ENCODE data around the gene TLE6.
"Not testable (repeated sequence)": the region's sequence is repeated elsewhere in the genome, so short reads cannot be mapped to it uniquely, and the experiment has no call there.

Gene TLE6

GRCh38 chr19:2970201-2970835 is 7.0 kb upstream of the TLE6 start:
- DNase-seq (ENCODE audit: extremely low spot score, insufficient read length, low read depth): no peak

GRCh38 chr19:2973229-2973628 is 4.1 kb upstream of the TLE6 start:
- no peak for DNase-seq (ENCODE audit: extremely low spot score, insufficient read length, low read depth)
- FAIRE-seq: no peak

More at GRCh38 chr19:2970201-2970835, 7.0 kb upstream of the TLE6 start:
- FAIRE-seq: no peak

DNA sequence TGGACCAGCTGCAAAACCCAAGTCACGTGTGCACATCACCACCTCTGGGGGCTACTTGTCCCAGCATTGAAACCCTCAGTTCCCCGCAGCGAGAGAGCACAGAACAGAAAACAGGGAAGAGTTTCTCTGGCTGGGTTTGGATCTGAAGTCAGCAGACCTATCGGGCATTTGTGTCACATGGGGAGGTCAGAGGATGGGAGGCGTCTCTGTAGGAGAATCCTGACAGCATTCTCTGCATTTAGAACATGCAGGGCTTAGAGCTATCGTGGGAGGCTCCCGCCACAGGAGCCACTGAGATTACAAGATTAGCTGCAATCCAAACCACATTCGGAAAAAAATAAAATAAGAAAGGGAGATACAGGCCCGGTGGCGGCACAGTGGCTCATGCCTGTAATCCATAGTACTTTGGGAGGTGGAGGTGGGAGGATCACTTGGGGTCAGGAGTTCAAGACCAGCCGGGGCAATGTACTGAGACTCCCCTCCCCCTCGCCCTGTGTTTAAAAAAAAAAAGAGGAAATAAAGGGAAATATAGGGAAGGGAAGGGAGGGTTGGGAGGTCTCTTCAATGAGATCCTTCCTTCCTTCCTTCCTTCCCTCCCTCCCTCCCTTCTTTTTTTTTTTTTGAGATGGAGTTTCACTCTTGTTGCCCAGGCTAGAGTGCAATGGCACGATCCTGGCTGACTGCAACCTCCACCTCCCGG is 2.9 kb upstream of the TLE6 start:
- FAIRE-seq: no peak
- no peak for DNase-seq (ENCODE audit: extremely low spot score, insufficient read length, low read depth)

- FAIRE-seq (no peak), DNase-seq (ENCODE audit: extremely low spot score, insufficient read length, low read depth) (no peak)
These were observed 759 bp upstream of the TLE6 start for GRCh38 chr19:2976609-2977000.

DNA sequence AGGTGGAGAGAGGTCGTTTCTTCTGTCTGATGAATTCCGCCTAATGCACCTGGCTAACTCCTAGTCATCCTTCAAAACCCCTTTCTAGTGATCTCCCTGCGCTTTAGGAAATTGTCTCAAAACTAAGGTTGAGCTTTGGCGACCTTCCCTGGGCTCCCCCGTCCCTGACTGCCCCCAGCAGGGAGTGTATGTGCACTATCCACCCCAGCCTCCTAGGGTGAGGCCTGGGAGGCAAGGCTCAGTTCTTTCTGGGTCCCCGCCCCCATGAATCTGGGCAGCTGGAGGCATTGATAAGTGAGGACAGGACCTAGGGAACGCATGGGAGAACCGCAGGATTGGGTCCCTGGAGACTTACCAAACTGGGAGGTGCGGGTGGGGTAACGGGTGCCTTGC is 378 bp downstream of the TLE6 start:
- FAIRE-seq (no peak), DNase-seq (ENCODE audit: extremely low spot score, insufficient read length, low read depth) (no peak)

DNA sequence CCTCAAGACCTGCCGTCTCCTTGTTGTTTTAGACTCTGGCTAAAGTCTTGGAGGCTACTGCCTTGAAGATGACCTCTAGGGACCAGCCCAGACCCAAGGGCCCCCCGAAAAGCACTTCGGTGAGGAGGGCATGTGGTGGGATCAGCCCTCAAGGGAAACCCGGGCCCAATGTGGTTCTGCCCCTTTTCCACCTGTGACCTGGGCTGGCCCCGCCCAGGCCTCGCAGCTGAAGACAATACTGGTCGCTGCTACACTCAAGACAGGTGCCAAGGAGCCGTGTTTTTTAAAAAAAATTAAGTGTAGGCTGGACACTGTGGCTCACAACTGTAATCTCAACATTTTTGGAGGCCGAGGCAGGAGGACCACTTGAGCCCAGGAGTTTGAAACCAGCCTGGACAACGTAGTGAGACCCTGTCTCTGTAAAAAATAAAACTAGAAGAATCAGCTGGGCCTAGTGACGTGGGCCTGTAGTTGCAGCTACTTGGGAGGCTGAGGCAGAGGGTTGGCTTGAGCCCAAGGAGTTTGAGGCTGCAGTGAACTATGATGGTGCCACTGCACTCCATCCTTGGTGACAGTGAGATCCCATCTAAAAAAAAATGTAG is 903 bp downstream of the TLE6 start:
- no peak for DNase-seq (ENCODE audit: extremely low spot score, insufficient read length, low read depth)

DNA sequence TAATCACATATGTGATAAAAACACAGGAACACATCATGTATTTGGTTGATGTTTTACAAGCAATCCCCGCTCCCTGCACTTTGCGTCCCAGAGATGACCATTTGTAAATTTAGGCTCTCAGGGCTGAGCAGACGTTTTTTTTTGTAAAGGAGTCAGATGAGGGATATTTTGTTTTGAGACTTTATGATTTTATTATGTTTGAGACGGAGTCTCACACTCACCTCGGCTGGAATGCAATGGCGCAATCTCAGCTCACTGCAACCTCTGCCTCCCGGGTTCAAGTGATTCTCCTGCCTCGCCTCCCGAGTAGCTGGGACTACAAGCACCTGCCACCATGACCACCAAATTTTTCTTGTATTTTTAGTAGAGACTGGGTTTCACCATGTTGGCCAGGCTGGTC is 1.4 kb downstream of the TLE6 start:
- FAIRE-seq (no peak), DNase-seq (ENCODE audit: extremely low spot score, insufficient read length, low read depth) (no peak)

More for the DNA sequence above, 903 bp downstream of the TLE6 start:
- FAIRE-seq: no peak

DNA sequence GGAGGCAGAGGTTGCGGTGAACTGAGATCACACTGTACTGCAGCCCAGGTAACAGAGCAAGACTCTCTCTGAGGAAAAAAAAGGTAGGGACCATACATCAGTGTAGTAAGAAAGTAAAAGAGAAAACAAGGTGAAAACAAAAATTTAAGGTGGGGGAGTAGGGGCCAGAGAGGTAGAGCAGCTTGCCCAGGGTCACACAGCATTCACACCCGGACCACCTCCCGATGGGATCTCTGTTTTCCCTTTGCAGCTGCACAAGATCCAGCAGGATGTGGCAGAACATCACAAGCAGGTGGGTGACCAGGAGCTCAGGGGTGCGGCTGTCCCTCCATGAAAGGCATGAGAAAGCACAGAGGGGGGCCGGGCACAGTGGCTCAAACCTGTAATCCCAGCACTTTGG is 4.5 kb downstream of the TLE6 start:
- no peak for FAIRE-seq
- no peak for DNase-seq (ENCODE audit: extremely low spot score, insufficient read length, low read depth)

DNA sequence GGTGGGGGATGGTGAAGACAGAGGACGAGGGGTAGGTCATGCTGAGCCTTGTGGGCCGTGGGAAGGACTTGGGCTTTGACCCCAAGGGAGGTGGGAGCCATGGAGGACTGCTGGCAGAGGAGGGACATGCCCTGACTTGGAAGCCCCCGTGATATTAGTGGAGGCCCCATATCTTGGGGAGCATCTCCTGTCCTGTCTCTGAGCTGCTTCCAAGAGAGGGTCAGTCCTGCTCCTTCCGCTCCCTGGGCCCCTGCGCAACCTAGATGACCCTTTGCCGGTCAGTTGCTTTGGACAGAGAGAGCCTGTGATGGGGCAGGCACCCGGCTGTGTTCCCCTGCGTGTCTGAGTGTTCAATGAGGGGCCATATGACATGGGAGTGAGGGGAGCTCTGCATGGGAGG is 5.2 kb downstream of the TLE6 start:
- DNase-seq (ENCODE audit: extremely low spot score, insufficient read length, low read depth): no peak
- no peak for FAIRE-seq

DNA sequence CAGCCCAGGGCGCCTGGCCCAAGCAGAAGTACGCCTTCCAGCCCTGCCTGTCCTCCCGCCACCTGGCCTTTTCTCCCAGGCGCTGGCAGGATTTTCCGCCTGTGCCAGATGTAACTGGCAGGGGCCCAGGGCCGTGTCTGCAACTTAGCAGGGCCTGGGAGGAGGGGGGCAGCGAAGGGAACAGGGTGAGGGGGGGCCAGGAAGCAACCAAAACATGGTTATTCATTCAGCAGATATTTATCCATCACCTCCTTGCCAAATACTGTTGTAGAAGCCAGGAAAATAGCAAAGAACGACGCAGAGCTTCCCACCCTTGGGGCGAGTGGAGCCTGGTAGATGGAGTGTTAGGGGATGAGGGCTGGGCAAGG is 5.6 kb downstream of the TLE6 start:
- FAIRE-seq: no peak
- DNase-seq (ENCODE audit: extremely low spot score, insufficient read length, low read depth): no peak

DNA sequence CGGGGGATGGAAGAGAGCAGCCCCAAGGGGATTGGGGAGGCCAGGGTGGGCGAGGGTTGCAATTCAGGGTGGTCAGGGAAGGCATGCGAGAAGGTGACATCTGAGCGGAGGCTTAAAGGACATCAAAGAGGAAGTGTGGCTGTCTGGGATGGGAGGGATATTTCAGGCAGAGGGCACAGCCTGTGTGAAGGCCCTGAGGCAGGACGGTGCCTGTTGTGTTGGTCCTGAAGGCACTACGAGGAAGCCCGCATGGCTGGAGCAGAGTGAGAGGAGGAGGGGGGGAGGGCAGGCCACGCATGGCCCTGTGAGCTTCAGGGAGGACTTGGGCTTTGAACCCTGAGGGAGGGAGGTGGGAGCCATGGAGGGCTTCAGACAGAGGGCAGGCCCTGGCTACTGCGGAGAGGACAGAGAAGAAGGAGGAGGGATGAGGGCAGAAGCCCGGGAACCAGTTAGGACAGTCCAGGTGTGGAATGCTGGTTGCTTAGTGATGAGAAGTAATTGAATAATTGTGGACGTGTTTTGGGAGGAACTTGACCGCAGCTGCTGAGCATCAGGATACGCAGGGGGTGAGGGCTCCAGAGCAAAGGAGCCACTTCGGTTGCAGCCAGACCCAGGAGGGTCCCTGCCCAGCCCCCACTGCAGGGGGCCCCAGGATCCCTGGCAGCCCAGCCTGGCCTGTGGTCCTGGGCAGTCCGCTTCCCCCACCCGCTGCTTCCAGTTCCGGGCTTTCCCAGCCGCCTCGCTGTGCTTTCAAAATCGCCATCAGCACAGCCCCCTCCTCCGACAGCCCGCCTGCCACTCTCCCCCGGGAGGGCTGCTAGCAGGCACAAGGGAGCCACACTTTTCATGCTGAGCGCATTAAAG is 6.2 kb downstream of the TLE6 start:
- no peak for DNase-seq (ENCODE audit: extremely low spot score, insufficient read length, low read depth)
- no peak for FAIRE-seq

DNA sequence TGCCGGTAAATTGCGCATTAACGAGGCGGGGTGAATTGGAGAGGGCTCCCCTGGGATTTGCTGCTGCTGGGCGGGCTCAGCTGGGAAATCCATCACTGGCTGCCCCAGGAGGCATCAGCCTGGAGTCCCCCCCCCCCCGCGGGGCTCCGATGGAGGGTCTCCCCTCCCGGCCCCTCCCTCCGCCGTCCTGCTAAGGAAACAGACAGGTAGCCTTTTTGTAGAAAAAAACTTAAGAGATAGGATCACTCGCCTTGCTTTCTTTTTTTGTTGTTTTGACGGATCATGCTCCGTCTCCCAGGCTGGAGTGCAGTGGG is 6.8 kb downstream of the TLE6 start:
- FAIRE-seq: no peak

GRCh38 chr19:2986951-2987524 is 9.7 kb downstream of the TLE6 start:
- DNase-seq (ENCODE audit: extremely low spot score, insufficient read length, low read depth): no peak
- no peak for FAIRE-seq

More for the DNA sequence above, 6.8 kb downstream of the TLE6 start:
- no peak for DNase-seq (ENCODE audit: extremely low spot score, insufficient read length, low read depth)

DNA sequence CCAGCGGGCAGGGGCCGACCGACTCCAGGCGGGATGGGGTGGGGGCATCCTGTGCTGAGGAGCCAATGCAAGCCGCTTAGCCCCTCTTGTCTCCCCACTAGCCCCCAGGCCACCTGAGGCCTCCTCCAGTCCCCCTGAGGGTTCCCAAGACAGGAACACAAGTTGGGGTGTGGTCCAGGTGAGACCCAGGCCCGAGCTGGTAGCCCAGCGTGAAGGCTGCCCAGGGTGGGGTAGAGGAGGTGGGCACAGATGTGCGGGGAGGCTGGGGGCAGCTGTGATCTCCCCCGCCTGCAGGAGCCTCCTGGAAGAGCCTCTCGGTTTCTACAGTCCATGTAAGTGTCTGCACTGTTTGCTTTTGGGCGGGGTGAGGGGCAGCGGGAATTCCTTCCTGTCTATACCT is 10.4 kb downstream of the TLE6 start:
- no peak for DNase-seq (ENCODE audit: extremely low spot score, insufficient read length, low read depth)
- FAIRE-seq: no peak

DNA sequence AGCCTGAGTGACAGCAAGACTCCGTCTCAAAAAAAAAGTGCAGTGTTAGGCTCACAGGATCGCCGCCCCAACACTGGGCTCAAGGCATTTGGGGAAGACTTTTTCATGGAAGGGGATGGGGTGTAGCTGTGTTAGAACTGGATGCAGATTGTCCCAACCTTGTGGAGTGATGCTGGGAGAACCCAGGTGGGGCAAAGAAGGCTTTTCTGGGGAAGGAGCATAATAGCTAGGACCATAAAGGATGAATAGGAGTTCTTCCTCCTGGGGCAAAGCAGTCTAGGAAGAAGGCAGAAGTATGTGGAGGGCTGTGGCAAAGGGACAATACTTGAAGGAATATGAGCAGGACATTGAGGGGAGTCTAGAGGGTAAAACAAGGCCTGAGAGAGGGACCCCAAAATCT is 11.2 kb downstream of the TLE6 start:
- FAIRE-seq (no peak), DNase-seq (ENCODE audit: extremely low spot score, insufficient read length, low read depth) (no peak)

DNA sequence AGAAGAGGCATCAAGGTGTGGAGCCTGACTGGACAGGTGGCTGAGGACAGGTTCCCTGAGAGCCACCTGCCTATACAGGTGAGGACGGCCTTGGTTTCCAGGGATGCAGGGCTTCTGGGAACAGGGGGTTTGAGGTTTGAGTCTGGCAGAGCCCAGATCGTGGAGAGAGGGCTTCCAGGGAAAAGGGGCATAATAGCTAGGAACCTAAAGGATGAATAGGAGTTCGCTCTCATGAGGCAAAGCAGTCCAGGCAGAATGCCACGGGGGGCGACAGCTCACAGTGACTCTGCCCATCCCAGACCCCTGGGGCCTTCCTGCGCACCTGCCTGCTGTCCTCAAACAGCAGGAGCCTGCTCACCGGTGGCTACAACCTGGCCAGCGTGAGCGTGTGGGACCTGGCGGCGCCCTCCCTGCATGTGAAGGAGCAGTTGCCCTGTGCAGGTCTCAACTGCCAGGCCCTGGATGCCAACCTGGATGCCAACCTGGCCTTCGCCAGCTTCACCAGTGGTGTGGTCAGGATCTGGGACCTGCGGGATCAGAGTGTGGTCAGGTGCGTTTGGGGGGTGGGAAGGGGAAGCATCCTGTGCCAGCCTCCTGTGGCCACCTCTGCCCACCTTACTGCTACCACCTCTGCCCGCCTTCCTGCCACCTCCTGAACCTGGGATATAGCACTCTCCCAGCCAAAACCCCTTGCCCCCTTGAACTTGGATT is 12.0 kb downstream of the TLE6 start:
- no peak for FAIRE-seq
- DNase-seq (ENCODE audit: extremely low spot score, insufficient read length, low read depth): no peak

- FAIRE-seq; DNase-seq (ENCODE audit: extremely low spot score, insufficient read length, low read depth): not testable (repeated sequence)
These were observed 15.0 kb downstream of the TLE6 start for GRCh38 chr19:2992333-2992732.

DNA sequence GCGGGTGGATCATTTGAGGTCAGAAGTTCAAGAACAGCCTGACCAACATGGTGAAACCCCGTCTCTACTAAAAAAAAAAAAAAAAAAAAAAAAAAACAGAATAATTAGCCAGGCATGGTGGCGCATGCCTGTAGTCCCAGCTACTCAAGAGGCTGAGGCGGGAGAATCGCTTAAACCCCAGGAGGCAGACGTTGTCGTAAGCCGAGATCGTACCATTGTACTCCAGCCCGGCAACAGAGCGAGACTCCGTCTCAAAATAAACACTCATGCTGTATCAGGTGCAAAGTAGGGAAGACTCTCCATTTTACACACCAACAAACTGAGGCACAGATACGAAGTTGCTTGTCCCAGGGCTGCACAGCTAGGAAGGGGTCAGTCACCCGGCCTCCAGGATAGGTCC is 15.6 kb downstream of the TLE6 start:
- DNase-seq (ENCODE audit: extremely low spot score, insufficient read length, low read depth): no peak

DNA sequence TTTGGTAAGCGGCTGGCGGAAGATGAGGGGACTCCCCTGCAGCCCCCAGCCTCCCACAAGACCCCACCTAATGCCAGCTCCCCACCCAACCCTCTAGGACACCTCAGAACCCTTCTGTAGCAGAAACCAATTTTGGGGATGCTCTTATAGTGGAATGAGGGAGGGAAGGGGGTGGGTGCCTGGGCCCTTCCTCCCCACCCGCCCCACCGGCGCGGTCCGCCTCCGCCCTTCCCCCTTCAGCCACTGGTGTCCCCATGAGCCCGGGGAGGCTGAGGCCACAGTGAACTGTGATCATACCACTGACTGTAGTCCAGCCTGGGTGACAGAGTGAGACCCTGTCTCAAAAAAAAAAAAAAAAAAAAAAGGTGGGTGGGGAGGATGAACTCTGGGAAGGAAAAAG is 16.2 kb downstream of the TLE6 start:
- no peak for FAIRE-seq
- no peak for DNase-seq (ENCODE audit: extremely low spot score, insufficient read length, low read depth)

More for the DNA sequence above, 15.6 kb downstream of the TLE6 start:
- FAIRE-seq: no peak

DNA sequence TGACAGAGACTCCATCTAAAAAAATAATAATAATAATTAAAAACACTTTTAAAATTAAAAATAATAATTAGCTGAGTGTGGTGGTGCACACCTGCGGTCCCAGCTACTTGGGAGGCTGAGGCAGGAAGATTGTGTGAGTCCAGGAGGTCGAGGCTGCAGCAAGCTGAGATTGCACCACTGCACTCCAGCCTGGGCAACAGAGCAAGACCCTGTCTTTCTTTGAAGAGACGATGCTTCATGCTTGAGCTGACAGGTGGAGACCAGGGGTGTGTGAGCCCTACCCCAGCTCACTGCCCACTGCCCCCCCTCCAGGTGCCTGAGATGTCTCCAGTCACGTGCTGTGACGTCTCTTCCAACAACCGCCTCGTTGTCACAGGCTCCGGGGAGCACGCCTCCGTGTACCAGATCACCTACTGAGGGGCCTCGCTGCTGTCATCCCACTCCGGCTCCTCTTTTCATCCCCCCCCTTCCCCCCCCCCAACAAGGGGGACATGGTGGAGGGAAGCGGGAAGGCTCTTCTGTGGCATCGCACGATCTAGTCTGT is 17.3 kb downstream of the TLE6 start:
- no peak for DNase-seq (ENCODE audit: extremely low spot score, insufficient read length, low read depth)
- no peak for FAIRE-seq
